Measurements from ENCODE around the gene VPS8.
"Not testable (repeated sequence)": the region's sequence is repeated elsewhere in the genome, so short reads cannot be mapped to it uniquely, and the experiment has no call there.

DNA sequence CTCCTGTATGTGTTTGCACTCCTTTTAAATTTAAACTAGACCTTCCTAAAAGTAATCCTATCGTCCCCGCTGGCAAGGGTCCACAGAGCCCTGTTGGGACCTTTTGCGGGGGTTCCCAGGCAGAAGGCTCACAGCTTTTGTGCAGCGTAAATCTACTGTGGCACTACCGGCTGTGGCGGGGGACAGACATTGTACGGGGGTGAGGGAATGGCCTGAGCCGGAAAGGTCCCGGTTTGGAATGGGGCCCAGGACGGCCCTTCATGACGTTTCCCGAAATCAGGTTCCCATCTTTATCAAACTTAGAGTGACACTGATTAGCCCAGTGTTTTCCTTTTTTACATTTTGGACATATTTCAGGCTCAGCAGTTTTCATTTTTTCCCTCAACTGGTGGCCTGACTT, 205.6 kb downstream of the VPS8 start:
- TF ChIP-seq, protein P1, sequence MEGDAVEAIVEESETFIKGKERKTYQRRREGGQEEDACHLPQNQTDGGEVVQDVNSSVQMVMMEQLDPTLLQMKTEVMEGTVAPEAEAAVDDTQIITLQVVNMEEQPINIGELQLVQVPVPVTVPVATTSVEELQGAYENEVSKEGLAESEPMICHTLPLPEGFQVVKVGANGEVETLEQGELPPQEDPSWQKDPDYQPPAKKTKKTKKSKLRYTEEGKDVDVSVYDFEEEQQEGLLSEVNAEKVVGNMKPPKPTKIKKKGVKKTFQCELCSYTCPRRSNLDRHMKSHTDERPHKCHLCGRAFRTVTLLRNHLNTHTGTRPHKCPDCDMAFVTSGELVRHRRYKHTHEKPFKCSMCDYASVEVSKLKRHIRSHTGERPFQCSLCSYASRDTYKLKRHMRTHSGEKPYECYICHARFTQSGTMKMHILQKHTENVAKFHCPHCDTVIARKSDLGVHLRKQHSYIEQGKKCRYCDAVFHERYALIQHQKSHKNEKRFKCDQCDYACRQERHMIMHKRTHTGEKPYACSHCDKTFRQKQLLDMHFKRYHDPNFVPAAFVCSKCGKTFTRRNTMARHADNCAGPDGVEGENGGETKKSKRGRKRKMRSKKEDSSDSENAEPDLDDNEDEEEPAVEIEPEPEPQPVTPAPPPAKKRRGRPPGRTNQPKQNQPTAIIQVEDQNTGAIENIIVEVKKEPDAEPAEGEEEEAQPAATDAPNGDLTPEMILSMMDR (conservative IDR thresholded peaks at IDR 0.05 in 1 of 2, IDR thresholded peaks at IDR 0.05 in 1 of 2; ENCODE audit: low read depth in 1 of 2, low read length in 2 of 2), result not testable (repeated sequence)
- not testable (repeated sequence) for TF ChIP-seq EZH2 (IDR thresholded peaks at IDR 0.05; ENCODE audit: low read length, missing control alignments)
